ENCODE measurements around the gene ZNF575.

DNA sequence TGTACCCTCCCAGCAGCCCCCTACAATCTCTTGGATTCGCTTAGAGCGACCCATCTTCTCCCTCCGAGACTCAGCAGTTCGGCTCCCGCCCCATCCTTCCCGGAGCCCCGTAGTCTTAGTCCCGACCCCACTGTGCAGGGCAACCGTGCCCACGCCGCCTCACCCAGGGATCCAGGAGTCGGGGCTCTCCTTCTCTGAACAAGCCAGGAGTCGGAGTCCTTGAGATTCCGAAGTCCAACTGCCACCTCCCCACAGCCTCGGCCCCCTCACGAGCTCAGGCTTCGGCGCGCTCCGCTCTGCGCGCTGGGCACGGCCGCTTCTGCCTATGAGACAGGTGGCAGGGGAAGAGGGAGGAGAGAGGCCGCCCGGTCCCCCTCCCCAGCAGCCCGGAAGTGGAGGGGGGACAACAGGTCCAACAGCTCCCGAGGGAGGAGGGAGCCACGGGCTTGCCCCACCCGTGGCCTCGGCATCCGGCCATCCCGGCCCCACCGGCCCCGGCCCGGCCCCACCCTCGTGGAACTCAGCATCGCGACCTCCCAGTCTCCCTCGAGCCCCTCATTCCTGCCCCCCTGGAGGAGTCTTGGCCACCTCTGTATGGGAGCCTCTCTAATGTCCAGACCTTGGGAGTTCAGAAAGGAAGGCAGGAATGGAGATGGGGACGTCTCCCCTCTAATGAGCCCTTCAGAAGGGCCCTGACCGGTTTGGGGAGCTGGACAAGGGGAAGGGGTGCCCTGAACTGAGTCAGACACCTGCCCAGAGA lies 28.4 kb upstream of the ZNF575 start, which contains the start of gene PHLDB3:
- TF ChIP-seq, protein P1, sequence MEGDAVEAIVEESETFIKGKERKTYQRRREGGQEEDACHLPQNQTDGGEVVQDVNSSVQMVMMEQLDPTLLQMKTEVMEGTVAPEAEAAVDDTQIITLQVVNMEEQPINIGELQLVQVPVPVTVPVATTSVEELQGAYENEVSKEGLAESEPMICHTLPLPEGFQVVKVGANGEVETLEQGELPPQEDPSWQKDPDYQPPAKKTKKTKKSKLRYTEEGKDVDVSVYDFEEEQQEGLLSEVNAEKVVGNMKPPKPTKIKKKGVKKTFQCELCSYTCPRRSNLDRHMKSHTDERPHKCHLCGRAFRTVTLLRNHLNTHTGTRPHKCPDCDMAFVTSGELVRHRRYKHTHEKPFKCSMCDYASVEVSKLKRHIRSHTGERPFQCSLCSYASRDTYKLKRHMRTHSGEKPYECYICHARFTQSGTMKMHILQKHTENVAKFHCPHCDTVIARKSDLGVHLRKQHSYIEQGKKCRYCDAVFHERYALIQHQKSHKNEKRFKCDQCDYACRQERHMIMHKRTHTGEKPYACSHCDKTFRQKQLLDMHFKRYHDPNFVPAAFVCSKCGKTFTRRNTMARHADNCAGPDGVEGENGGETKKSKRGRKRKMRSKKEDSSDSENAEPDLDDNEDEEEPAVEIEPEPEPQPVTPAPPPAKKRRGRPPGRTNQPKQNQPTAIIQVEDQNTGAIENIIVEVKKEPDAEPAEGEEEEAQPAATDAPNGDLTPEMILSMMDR (IDR thresholded peaks at IDR 0.05; ENCODE audit: insufficient read depth, low read depth, low read length): no peak
- no peak for TF ChIP-seq EZH2 (IDR thresholded peaks at IDR 0.05; ENCODE audit: insufficient read depth, low read length)
